ENCODE measurements around the gene TBC1D17.

Gene TBC1D17

DNA sequence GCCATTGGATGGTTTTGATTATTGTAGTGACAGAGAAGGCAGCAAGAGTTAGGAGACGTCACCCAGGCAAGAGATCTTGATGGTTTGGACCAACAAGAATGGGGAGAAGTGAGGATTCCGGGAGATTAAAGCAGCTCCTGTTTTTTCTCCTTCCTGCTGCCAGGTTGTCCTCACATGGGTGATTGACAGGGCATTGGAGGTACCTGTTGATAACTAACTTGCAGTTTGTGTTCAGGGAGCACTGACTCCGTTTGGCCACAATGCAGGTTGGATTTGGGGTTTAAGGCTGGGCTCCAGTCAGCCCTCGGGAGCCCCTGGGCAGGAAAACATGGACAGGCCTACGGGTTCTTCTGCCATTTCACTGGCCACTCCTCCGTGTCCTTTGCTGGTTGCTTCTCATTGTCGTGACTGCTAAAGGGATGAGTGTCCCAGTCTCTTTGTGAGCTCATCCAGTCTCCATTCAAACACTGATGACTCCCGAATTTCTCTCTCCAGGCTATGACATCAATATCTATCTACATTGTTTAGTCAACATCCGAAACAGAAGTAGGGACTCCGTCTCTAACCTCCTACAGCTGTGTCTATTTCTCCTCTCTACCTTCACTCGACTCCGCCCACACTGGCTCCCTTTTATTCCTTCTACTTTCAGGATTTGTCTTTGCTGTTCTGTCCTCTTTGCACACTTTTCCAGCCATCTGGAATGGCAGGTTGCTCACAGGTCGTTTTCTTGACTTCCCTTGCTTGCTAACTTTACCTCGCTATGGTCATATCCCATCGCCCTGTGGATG, 27.9 kb upstream of the TBC1D17 start:
- no peak for DNase-seq

- no peak for DNase-seq
Measured at GRCh38 chr19:49850221-49850486, 27.3 kb upstream of the TBC1D17 start.

DNA sequence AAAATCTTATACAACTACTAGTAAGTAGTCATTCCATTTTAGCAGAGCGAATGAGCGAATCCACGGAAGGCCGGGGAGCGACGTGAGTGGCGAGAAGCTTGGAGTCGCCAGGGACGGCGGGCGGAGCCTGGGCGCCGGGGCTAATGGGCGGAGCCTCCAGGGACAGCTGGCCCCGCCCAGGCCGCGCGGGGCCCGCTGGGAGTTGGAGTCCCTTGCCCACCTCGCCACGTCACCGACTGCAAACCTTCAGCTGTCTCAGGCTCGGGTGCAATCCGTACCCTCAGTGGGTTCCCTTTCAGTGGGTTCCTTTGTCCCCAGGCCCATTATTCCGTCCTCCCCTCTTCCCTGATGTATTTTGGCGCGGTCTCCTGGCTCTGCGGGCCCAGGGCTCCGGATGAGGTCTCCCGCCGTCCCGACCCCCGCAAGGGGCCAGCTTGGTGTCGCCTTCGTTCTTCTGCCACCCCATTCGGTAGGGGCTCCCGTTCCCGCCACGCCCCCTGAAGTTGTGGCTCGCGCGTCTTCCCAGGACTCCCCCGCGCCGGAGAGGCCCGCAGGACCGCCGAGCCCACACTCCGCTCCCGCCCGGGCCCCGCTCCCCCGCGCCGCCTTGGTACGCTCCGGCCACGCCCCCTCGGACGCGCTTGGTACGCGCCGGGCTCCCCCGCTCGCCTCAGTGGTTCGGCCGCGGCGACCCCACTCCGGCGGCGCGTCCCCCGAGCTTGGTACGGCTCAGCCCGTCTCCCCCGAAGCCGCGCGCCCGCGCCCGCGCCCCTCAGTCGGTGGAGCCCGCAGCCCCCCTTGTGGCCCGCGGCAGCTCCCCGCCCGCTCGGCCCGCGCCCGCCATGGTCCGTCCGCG, 26.8 kb upstream of the TBC1D17 start, which contains the start of gene PTOV1:
PTOV1 (plus strand) TSS at position 673 of the 856 bp plus-strand sequence.
- DNase-seq: peak; percentile 91

- DNase-seq: no peak
Measured at GRCh38 chr19:49851456-49852259, 25.8 kb upstream of the TBC1D17 start.

DNA sequence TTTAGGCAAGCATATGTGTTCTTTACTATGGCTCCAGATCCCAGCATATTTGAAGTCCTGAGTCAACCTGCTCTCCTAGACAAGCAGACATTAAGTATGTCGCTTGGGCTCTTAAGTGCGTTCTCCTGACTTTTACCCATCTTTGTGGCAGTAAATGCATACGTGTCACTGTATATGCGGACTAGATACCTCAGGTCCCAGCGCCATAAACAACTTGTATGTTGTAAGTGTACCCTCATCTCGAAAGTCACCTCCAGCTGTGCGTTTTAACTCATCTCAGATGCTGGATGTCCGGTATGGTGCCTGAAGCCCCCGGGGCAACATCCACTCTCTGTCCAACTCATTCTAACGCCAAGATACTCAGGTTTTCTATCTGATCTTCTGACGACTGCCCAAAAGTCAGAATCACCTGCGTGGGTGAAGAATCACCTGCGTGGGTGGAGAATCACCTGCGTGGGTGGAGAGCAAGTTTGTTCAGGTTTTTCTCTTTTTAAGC, 24.8 kb upstream of the TBC1D17 start:
- DNase-seq: no peak

GRCh38 chr19:49853852-49854377, 23.6 kb upstream of the TBC1D17 start:
- DNase-seq: no peak

DNA sequence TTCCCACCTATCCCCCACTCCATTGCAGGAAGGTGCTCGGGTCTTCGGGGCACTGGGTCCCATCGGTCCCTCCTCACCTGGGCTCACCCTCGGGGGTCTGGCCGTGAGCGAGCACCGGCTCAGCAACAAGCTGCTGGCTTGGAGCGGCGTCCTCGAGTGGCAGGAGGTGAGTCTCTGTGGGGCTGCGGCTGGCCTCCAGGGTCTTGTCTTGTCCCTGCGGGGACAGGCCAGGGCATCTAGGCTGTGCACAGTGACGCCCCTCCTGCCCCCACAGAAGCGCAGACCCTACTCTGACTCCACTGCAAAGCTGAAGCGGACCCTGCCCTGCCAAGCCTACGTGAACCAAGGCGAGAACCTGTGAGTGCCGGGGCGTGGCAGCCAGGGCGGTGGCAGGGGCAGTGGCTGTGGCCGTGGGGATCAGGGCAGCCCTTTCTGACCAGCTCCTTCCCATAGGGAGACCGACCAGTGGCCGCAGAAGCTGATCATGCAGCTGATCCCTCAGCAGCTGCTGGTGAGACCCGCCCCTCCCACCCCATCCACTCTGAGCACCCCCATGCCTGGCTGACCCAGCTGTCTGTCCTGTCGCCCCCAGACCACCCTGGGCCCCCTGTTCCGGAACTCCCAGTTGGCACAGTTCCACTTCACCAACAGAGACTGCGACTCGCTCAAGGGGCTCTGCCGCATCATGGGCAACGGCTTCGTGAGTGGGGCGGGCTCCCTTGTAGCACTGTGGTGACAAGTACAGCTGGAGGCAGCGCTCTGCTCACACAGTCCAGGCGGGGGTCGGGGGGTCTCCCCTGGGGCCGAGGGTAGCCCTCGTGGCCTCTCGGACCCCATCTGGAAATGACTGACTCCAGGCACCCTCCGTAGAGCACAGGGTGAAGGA, 22.9 kb upstream of the TBC1D17 start:
- DNase-seq: no peak

DNA sequence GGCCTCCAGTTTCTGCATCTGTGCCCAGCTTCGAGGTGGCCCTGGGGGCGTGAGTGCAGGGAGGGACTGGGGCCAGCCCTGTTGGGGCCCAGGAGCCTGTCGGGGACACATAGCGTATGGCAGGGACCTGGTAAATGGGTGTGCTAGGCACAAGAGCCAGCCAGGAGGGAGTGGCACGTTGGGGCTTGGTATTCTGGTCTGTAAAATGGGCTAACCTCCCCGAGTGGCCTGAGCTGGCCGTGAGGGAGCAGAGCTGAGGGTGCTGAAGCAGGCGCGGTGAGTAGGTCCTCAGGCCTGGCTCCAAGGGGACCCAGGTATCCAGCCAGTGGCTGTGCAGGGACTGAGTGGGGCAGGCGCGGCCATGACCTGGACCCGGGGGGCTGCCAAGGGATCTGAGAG, 22.2 kb upstream of the TBC1D17 start:
- no peak for DNase-seq

DNA sequence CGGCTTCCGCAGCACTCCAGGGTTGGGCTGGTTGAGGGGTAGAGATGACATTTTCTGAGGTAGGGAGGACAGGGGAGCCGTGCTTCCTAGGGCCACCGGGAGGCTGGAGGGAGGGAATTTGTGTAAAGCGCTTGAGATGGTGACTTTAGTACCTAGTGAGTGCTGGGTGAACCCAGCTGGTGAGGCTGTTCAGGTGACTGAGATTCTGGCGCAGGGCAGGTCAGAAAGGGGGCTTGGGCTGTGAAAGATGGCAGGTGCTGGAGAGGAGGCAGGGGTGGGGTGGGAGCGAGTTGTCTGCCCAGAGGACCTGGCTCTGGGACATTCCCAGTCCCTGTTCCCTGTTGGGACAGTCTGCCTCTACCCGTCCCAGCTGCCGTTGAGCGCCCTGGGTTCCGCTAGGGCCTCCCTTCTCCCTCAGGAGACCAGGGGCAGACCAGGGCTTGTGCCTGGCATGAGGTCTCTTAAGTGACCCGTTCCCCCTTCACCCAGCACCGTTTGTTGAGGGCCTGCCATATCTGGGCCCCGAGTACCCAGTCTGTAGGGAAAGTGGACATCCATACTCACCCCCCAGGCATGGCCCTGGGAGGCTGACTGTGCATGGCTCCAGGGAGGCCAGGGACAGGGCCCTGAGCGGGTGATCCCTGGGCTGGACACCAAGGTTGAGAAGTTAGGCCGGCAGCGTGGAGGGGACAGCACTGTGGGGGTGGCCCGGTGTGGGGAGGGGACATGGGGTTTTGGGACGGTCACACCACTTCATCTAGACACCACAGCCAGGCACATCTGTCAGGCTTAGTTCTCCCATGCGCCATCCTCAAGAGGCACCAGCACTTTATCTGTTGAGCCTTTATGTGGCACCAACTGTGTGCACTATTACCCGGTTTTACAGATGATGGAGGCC, 21.6 kb upstream of the TBC1D17 start:
- no peak for DNase-seq

- DNase-seq: no peak
Measured at GRCh38 chr19:49856574-49857021, 20.9 kb upstream of the TBC1D17 start.

- no peak for DNase-seq
Measured at GRCh38 chr19:49857061-49857837, 20.3 kb upstream of the TBC1D17 start.

DNA sequence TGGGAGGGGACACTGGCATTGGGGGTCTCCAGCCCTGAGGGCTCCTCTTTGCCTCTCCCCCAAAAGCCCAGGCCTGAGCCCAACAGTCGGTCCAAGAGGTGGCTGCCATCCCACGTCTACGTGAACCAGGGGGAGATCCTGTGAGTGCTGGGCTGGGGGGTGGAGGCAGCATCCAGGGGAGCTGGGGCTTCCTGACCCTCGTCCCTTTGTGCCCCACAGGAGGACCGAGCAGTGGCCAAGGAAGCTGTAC, 19.7 kb upstream of the TBC1D17 start:
- no peak for DNase-seq

DNA sequence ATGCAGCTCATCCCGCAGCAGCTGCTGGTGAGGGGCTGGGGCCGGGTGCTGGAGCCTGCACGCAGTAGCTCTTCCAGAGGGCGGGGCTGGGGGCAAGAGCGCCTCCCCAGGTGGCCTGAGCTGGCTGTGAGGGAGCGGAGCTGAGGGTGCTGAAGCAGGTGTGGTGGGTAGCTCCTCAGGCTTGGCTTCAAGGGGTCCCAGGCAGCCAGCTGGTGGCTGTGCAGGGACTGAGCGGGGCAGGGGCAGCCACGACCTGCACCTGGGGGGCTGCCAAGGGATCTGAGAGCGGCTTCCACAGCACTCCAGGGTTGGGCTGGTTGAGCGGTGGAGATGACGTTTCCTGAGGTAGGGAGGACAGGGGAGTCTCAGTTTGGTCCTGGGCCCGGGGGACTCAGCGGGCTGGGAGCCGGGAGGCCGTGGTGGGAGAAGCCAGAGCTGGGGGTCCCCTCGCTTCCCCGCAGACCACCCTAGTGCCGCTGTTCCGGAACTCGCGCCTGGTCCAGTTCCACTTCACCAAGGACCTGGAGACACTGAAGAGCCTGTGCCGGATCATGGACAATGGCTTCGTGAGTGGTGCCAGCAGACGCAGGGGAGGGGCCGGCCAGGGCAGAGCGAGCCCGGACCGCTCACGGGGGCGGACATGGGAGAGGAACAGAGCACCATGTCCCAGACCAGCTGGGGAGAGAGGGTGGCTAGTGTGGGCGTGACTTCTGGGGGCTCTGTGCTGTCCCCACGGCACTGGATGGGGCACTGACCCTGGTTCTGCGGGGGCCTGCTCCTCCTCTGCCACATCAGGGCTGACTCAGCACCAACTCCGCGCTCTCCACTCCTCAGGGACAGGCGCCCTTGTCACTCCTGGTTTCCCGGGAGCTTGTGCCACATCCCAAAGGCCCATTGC, 19.2 kb upstream of the TBC1D17 start:
- DNase-seq: no peak

DNA sequence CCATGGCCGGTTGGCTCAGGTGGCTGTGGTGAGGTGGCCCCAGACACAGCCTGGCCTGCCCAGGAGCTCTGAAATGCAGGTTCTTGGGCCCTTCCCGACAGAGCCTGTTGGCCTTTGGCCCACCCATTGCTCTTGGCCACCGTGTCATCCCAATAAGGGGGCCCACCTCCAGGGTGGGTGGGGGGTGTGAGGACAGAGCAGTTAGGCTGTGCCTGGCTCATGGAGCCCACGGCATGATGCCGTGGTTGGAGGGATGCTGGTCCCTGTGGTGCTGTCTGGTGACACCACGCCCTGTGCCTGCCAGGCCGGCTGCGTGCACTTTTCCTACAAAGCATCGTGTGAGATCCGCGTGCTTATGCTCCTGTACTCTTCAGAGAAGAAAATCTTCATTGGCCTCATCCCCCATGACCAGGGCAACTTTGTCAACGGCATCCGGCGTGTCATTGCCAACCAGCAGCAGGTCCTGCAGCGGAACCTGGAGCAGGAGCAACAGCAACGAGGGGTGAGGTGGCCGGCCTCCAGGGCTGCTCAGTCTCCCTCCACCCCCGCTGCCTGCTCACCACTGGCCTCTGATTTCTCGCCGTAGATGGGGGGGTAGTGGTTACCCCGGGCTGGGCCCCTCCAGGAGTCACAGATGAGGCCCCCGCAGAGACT, 17.7 kb upstream of the TBC1D17 start:
- DNase-seq: no peak

- no peak for DNase-seq
Measured at GRCh38 chr19:49860336-49861102, 17.0 kb upstream of the TBC1D17 start.

- DNase-seq: no peak
Measured at GRCh38 chr19:49861107-49861506, 16.4 kb upstream of the TBC1D17 start.

DNA sequence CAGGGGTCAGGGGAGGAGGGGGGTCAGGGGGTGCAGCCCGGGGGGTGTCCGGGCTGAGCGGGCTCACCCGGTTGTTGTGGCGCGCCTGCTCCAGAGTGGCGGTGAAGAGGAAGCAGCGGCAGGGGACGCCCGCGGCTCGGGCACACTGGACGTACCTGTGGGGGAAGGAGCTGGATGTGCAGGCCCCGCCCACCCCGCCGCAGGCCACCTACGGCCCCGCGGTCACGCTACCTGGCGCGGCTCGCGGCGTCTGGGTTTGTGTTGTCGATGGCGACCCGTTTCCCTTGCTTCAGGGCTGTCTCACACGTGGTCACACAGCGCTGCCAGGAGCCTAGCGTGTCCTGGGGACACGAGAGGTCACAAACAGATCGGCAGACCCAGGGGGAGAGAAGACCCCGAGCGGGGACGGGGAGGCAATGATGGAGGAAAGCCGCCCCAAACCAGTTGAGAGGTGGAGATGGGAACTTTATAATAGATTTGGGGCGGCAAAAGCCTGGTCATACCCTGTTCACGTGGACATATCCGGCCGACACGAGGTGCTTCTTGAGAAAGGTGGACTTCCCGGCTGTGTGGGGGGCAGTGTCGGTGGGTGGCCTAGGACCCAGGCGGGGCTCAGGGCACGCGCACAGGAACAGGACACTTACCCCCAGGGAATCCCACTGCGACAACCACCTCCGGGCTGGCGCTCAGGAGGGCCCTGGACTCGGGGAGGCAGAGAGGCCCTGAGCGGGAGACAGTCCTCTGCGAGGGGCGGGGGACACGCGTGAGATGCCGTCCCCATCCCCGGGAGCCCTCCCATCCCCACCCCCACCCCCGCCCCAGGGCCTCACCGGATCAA, 15.7 kb upstream of the TBC1D17 start:
- DNase-seq: no peak

Measured in activated CD4-positive, alpha-beta T cell treated with anti-CD3 and anti-CD28 coated beads, Interleukin-2, Interleukin-6, amounts not matched to agents 100 ng/mL and 50 ng/mL, durations not matched to agents 16 hours and 8 hours (primary cell).